Ovary (tissue), 3 donors: ENCODE data around the gene TENM4.

Experiments used
- CTCF ChIP-seq, 3 donors: fragments of 450-650 bp in 2 of 3; fragments of 200-600 bp in 1 of 3; IDR thresholded peaks; one replicate each; pipeline versions ENCODE4 v1.5.1 to v1.8.0; 2016 to 2022; ENCODE audit warnings: antibody characterized with exemption in 3 of 3, mild to moderate bottlenecking in 1 of 3
- EP300 ChIP-seq: sonication (generic); formaldehyde crosslinking; IDR thresholded peaks from one replicate; pipeline ENCODE4 v1.6.1; 2017; ENCODE audit warnings: antibody characterized with exemption
- donor health status: DM: no; HTN: no; CAD: no.

- TF ChIP-seq EP300: no peak
- TF ChIP-seq CTCF (IDR thresholded peaks at IDR 0.05): no peak
These were observed 13.7 kb downstream of the TENM4 start for GRCh38 chr11:79427126-79427525.
